Stimulated activated CD8-positive, alpha-beta memory T cell treated with anti-CD3 and anti-CD28 coated beads, Interleukin-15, amount 100 ng/mL, for 1 hour (primary cell): ENCODE data around the gene TRIM54.
"Not testable (repeated sequence)": the region's sequence is repeated elsewhere in the genome, so short reads cannot be mapped to it uniquely, and the experiment has no call there.

Experiments
- DNase-seq: peaks from one replicate; pipeline ENCODE4 v3.0.0-alpha.2; 2020; ENCODE audit warnings: low read depth

TRIM54 gene

GRCh38 chr2:27313882-27314645 is 31.8 kb downstream of the TRIM54 start:
- no peak for DNase-seq

- no peak for DNase-seq
Measured at GRCh38 chr2:27314709-27315108, 32.5 kb downstream of the TRIM54 start.

GRCh38 chr2:27315122-27315521 is 32.9 kb downstream of the TRIM54 start:
- DNase-seq: no peak

- DNase-seq: no peak
Measured at GRCh38 chr2:27316655-27317412, 34.6 kb downstream of the TRIM54 start.

- not testable (repeated sequence) for DNase-seq
Measured at GRCh38 chr2:27319839-27320238, 37.6 kb downstream of the TRIM54 start.

GRCh38 chr2:27320958-27321543 is 38.8 kb downstream of the TRIM54 start:
- DNase-seq: no peak

- DNase-seq: no peak
Measured at GRCh38 chr2:27322301-27322765, 40.1 kb downstream of the TRIM54 start.

- DNase-seq: peak; percentile 74
Measured at GRCh38 chr2:27322766-27323595, 40.8 kb downstream of the TRIM54 start, which contains the start of gene MPV17. Gene MPV17 (minus strand): TSS chr2:27323097. CDS start chr2:27322517, 580 bp downstream.

- no peak for DNase-seq
Measured at GRCh38 chr2:27323596-27324285, 41.5 kb downstream of the TRIM54 start.

GRCh38 chr2:27324720-27325119 is 42.5 kb downstream of the TRIM54 start:
- no peak for DNase-seq

- DNase-seq: no peak
Measured at GRCh38 chr2:27335311-27335710, 53.1 kb downstream of the TRIM54 start.

GRCh38 chr2:27336173-27336572 is 53.9 kb downstream of the TRIM54 start:
- no peak for DNase-seq

- DNase-seq: no peak
Measured at GRCh38 chr2:27347641-27348040, 65.4 kb downstream of the TRIM54 start.

GRCh38 chr2:27350106-27350693 is 68.0 kb downstream of the TRIM54 start:
- DNase-seq: no peak

- DNase-seq: no peak
Measured at GRCh38 chr2:27351802-27352598, 69.8 kb downstream of the TRIM54 start.

GRCh38 chr2:27353386-27353761 is 71.1 kb downstream of the TRIM54 start:
- DNase-seq: not testable (repeated sequence)

- no peak for DNase-seq
Measured at GRCh38 chr2:27353762-27354596, 71.8 kb downstream of the TRIM54 start.

- DNase-seq: no peak
Measured at GRCh38 chr2:27354597-27354927, 72.3 kb downstream of the TRIM54 start.

- no peak for DNase-seq
Measured at GRCh38 chr2:27356056-27356381, 73.8 kb downstream of the TRIM54 start.
